DOHH2 (cell line): ENCODE data around the gene PEF1.

Source experiments
- H3F3A ChIP-seq: fragments of 200-600 bp; sonication (generic), shearing (Covaris generic); 2 replicates; pipeline ENCODE4 v1.6.0; 2016; ENCODE audit warnings: antibody characterized with exemption, mild to moderate bottlenecking; ENCODE audit not compliant: control insufficient read depth, insufficient read depth
- H3K27ac ChIP-seq: fragments of 200-600 bp; sonication (generic); 2 replicates; pipeline ENCODE4 v1.5.1; 2014; ENCODE audit warnings: low read depth, mild to moderate bottlenecking, low read length, moderate library complexity
- H3K27me3 ChIP-seq: fragments of 200-600 bp; sonication (generic); 2 replicates; pipeline ENCODE4 v1.6.1; 2014; ENCODE audit warnings: mild to moderate bottlenecking, low read length, mixed read lengths; ENCODE audit not compliant: control insufficient read depth
- H3K36me3 ChIP-seq: fragments of 200-600 bp; sonication (generic); 2 replicates; pipeline ENCODE4 v1.6.1; 2014; ENCODE audit warnings: mild to moderate bottlenecking, low read length, moderate library complexity, mixed read lengths; ENCODE audit not compliant: control insufficient read depth
- H3K4me1 ChIP-seq: fragments of 200-600 bp; sonication (generic); 2 replicates; pipeline ENCODE4 v1.6.1; 2014; ENCODE audit warnings: mild to moderate bottlenecking, low read length, mixed read lengths; ENCODE audit not compliant: control insufficient read depth
- H3K4me2 ChIP-seq: fragments of 200-600 bp; sonication (generic); 2 replicates; pipeline ENCODE4 v1.6.0; 2014; ENCODE audit warnings: mild to moderate bottlenecking, low read length, moderate library complexity
- H3K4me3 ChIP-seq: fragments of 200-600 bp; sonication (generic); 2 replicates; pipeline ENCODE4 v1.5.1; 2014; ENCODE audit warnings: mild to moderate bottlenecking, low read length, mixed read lengths
- H3K79me2 ChIP-seq: fragments of 200-600 bp; sonication (generic); 2 replicates; pipeline ENCODE4 v1.6.1; 2014; ENCODE audit warnings: mild to moderate bottlenecking, low read length, mixed read lengths; ENCODE audit not compliant: control insufficient read depth
- H3K9me2 ChIP-seq: fragments of 200-600 bp; sonication (generic); replicated peaks from 2 replicates; pipeline ENCODE4 v1.6.1; 2014; ENCODE audit warnings: mild to moderate bottlenecking, low read length, mixed read lengths; ENCODE audit not compliant: control insufficient read depth
- H3K9me3 ChIP-seq: fragments of 200-600 bp; sonication (generic); 2 replicates; pipeline ENCODE4 v1.6.1; 2014; ENCODE audit warnings: antibody characterized with exemption, low read length, mixed read lengths; ENCODE audit not compliant: control insufficient read depth, insufficient read depth
- H4K20me1 ChIP-seq: fragments of 200-600 bp; sonication (generic); 2 replicates; pipeline ENCODE4 v1.6.0; 2014; ENCODE audit warnings: low read depth, mild to moderate bottlenecking, antibody characterized with exemption, low read length, moderate library complexity; ENCODE audit not compliant: control insufficient read depth, insufficient read depth
- EZH2phosphoT487 ChIP-seq: fragments of 200-600 bp; sonication (generic); IDR thresholded peaks from 2 replicates; pipeline ENCODE4 v1.6.1; 2017; ENCODE audit warnings: borderline replicate concordance, mild to moderate bottlenecking, antibody characterized with exemption, low read length, moderate library complexity, mixed read lengths
- TF ChIP-seq, protein P1 (sequence below): fragments of 200-600 bp; sonication (generic); IDR thresholded peaks from one replicate; pipeline ENCODE4 v1.5.1; 2014; ENCODE audit warnings: antibody characterized with exemption, mild to moderate bottlenecking, low read depth, low read length; ENCODE audit not compliant: poor library complexity, severe bottlenecking

The PEF1 gene

GRCh38 chr1:31615414-31615813 is 29.3 kb downstream of the PEF1 start:
- Histone ChIP-seq H3K79me2 (no peaks in the 10 kb centered on the region), H3K9me2 (no peaks in the 10 kb centered on the region), H3K27ac (no peak overlapping the region), H3K4me2 (no peak overlapping the region), H4K20me1 (no peaks in the 10 kb centered on the region), H3K36me3 (no peaks in the 10 kb centered on the region), H3K9me3 (no peaks in the 10 kb centered on the region), H3K27me3 (peaks cover 21% of the 10 kb centered on the region), H3K4me3 (no peak overlapping the region), H3K4me1 (peaks cover 9% of the 10 kb centered on the region), H3F3A (no peaks in the 10 kb centered on the region)
- TF ChIP-seq EZH2phosphoT487 = no peak
- TF ChIP-seq, protein P1, sequence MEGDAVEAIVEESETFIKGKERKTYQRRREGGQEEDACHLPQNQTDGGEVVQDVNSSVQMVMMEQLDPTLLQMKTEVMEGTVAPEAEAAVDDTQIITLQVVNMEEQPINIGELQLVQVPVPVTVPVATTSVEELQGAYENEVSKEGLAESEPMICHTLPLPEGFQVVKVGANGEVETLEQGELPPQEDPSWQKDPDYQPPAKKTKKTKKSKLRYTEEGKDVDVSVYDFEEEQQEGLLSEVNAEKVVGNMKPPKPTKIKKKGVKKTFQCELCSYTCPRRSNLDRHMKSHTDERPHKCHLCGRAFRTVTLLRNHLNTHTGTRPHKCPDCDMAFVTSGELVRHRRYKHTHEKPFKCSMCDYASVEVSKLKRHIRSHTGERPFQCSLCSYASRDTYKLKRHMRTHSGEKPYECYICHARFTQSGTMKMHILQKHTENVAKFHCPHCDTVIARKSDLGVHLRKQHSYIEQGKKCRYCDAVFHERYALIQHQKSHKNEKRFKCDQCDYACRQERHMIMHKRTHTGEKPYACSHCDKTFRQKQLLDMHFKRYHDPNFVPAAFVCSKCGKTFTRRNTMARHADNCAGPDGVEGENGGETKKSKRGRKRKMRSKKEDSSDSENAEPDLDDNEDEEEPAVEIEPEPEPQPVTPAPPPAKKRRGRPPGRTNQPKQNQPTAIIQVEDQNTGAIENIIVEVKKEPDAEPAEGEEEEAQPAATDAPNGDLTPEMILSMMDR = no peak

DNA sequence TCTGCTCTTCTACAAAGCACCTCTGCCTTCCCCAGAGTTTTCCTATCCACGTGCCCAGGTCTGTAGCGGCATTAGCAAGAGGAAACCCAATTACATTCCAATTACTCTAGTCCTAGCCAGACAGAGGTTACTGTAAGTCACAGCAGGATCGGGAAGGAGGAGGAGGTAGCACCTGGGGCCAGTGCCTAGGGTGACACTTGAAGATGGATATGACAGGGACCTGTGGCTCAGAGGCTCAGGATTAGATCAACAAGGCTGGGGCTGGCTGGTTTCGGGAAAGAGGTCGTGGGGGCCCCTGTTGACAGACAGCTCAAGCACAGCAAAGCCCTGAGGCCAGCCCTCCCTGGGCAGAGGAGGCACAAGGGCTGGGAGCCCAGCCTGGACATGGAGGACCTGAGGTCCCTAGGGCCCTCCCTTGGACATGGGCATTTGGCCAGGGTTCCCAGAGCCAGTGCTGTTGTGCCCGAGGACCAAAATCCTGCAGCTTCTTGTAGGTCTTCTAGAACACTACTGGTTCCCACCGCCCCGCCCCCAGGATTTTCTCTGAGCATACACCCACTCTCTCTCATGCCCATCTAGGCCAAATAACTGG is 30.2 kb downstream of the PEF1 start:
- Histone ChIP-seq H3F3A (0 out of 2 replicates have a peak, but pooled peaks cover 4% of the 10 kb centered on the region), H3K9me2 (no peaks in the 10 kb centered on the region), H3K9me3 (no peaks in the 10 kb centered on the region), H3K4me2 (no peak overlapping the region), H3K79me2 (no peaks in the 10 kb centered on the region), H3K4me3 (no peak overlapping the region), H3K27me3 (peaks cover 20% of the 10 kb centered on the region), H3K27ac (no peak overlapping the region), H3K4me1 (peaks cover 9% of the 10 kb centered on the region), H3K36me3 (no peaks in the 10 kb centered on the region), H4K20me1 (no peaks in the 10 kb centered on the region)
- TF ChIP-seq, protein P1 = no peak
- no peak for TF ChIP-seq EZH2phosphoT487

GRCh38 chr1:31609514-31610118 is 35.1 kb downstream of the PEF1 start:
- Histone ChIP-seq H3K4me3 (no peak overlapping the region), H4K20me1 (no peaks in the 10 kb centered on the region), H3K4me1 (peaks cover 15% of the 10 kb centered on the region), H3K9me3 (no peaks in the 10 kb centered on the region), H3K27ac (no peak overlapping the region), H3F3A (0 out of 2 replicates have a peak, but pooled peaks cover 4% of the 10 kb centered on the region), H3K27me3 (no peaks in the 10 kb centered on the region), H3K79me2 (no peaks in the 10 kb centered on the region), H3K9me2 (no peaks in the 10 kb centered on the region), H3K36me3 (no peaks in the 10 kb centered on the region), H3K4me2 (no peak overlapping the region)
- TF ChIP-seq, protein P1 = no peak
- TF ChIP-seq EZH2phosphoT487 = no peak
